ENCODE data around the gene NIT2.

NIT2 gene

GRCh38 chr3:100358413-100358812, 23.9 kb downstream of the NIT2 start:
- no peak overlapping the region for H3K4me3 ChIP-seq (ENCODE audit: low read depth, low read length)
- TF ChIP-seq CTCF (IDR thresholded peaks at IDR 0.05; ENCODE audit: low read depth, low read length) = no peak

GRCh38 chr3:100359035-100359434, 24.5 kb downstream of the NIT2 start:
- TF ChIP-seq CTCF (IDR thresholded peaks at IDR 0.05; ENCODE audit: low read depth, low read length) = no peak
- H3K4me3 ChIP-seq (ENCODE audit: low read depth, low read length) = no peak overlapping the region

GRCh38 chr3:100360757-100361496, 26.4 kb downstream of the NIT2 start:
- H3K4me3 ChIP-seq (ENCODE audit: low read depth, low read length) = no peak overlapping the region
- no peak for TF ChIP-seq CTCF (IDR thresholded peaks at IDR 0.05; ENCODE audit: low read depth, low read length)

- TF ChIP-seq CTCF (IDR thresholded peaks at IDR 0.05; ENCODE audit: low read depth, low read length) = no peak
- H3K4me3 ChIP-seq (ENCODE audit: low read depth, low read length) = no peak overlapping the region
Measured at GRCh38 chr3:100361897-100362296, 27.3 kb downstream of the NIT2 start.

- TF ChIP-seq CTCF (IDR thresholded peaks at IDR 0.05; ENCODE audit: low read depth, low read length) = no peak
- H3K4me3 ChIP-seq (ENCODE audit: low read depth, low read length) = no peak overlapping the region
Measured at GRCh38 chr3:100364421-100364820, 29.9 kb downstream of the NIT2 start.

GRCh38 chr3:100366424-100366823, 31.9 kb downstream of the NIT2 start:
- TF ChIP-seq CTCF (IDR thresholded peaks at IDR 0.05; ENCODE audit: low read depth, low read length) = no peak
- H3K4me3 ChIP-seq (ENCODE audit: low read depth, low read length) = no peak overlapping the region

GRCh38 chr3:100368441-100368840, 33.9 kb downstream of the NIT2 start:
- H3K4me3 ChIP-seq (ENCODE audit: low read depth, low read length) = no peak overlapping the region
- TF ChIP-seq CTCF (IDR thresholded peaks at IDR 0.05; ENCODE audit: low read depth, low read length) = no peak
